ES-I3 (cell line): ENCODE measurements around the gene LIPC.

ENCODE experiments used
- H3K36me3 ChIP-seq: 2 replicates; pipeline ENCODE4 v1.6.1; 2013; ENCODE audit warnings: mild to moderate bottlenecking, low read length, control low read depth, moderate library complexity; ENCODE audit not compliant: insufficient read depth
- H3K4me1 ChIP-seq: 2 replicates; pipeline ENCODE4 v1.6.1; 2013; ENCODE audit warnings: mild to moderate bottlenecking, control low read depth, low read length; ENCODE audit not compliant: insufficient read depth
- H3K9ac ChIP-seq: 2 replicates; pipeline ENCODE4 v1.6.1; 2013; ENCODE audit warnings: low read depth, mild to moderate bottlenecking, low read length, moderate library complexity
- H3K9me3 ChIP-seq: 2 replicates; pipeline ENCODE4 v1.6.1; 2013; ENCODE audit warnings: mild to moderate bottlenecking, low read length, moderate library complexity; ENCODE audit not compliant: control insufficient read depth, insufficient read depth

The LIPC gene

DNA sequence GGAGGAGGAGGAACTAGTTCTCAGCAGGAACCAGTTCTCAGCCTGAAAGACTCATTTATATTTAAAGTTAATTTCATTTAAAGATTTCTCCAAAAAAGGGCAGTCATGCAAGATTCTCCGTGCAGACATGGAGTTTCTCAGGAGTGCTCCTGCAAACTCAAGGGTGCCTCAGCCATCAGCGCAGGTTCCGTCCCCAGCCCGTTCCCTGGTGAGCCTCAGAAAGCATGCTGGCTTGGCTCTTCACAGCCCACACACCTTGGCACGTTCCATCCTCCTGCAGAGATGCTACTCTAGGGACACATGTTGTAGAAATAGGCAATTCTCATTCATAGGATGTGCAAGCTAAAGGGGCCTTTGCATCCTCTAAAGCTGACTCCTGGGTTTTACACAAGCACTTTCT lies 123.0 kb downstream of the LIPC start:
- H3K4me1 ChIP-seq, result peaks cover 4% of the 10 kb centered on the region; the same call in 1 of the 2 replicates

DNA sequence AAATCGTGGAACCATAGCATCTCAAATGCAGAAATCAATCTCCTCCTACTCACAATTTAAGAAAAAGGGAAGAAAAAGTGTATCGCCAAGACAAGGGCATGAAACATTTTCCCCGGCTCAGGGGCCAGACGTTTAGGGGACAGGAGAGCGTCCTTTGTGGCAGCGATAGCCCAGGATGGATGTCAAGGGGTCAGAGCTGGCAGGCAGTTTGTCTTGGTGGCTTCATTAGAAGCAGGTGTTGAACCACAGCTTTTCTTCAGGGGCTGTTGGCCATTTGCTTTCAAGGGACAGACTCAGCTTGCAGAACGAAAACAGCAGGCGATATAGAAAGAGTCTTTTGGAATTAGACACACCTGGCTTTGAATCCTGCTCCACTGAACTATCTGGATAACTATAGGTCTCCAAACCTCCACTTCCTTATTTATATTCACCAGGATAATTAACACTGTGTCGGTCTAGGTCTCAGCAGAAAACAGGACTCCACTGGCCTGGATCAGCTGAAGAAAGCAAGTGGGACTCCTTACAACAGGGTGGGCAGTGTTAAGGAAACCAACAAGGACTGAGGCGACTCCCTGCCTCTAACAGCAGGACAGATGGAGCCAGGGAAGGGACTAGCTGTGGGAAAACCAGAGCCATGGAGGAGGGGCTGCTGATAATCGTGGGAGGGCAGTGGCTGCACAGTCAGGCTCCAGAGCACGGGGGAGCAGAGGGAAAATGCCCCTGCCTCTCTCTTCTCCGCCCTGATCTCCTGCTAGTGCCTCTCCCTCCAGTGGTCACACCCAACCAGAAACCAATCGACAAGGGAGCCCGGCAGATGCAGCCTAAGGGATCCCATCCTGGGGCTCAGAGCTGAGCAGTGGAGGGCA lies 123.6 kb downstream of the LIPC start:
- no peaks in the 10 kb centered on the region for H3K9me3 ChIP-seq
- H3K4me1 ChIP-seq, result peaks cover 4% of the 10 kb centered on the region; the same call in 1 of the 2 replicates
- no peak overlapping the region for H3K9ac ChIP-seq
- no peaks in the 10 kb centered on the region for H3K36me3 ChIP-seq

More for the DNA sequence above, 123.0 kb downstream of the LIPC start:
- Histone ChIP-seq H3K9ac (no peak overlapping the region), H3K36me3 (no peaks in the 10 kb centered on the region), H3K9me3 (no peaks in the 10 kb centered on the region)

DNA sequence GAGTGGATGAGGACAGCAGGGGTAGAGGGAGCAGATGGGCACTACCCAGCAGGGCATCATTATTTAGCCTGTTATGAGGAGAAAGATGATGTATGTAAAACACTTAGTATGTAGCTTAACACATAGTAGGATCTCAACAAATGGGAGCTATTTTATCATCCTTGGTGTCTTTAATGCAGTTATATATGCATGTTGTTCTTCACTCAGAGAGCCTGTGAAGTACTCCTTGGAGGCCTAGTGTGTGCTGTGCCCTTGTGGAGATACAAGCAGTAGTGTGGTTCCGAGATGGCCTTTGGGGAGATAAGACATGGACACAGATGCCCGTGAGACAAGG lies 124.2 kb downstream of the LIPC start:
- H3K9me3 ChIP-seq, result no peaks in the 10 kb centered on the region
- no peaks in the 10 kb centered on the region for H3K36me3 ChIP-seq
- H3K4me1 ChIP-seq, result peaks cover 4% of the 10 kb centered on the region; the same call in 1 of the 2 replicates
- no peak overlapping the region for H3K9ac ChIP-seq

DNA sequence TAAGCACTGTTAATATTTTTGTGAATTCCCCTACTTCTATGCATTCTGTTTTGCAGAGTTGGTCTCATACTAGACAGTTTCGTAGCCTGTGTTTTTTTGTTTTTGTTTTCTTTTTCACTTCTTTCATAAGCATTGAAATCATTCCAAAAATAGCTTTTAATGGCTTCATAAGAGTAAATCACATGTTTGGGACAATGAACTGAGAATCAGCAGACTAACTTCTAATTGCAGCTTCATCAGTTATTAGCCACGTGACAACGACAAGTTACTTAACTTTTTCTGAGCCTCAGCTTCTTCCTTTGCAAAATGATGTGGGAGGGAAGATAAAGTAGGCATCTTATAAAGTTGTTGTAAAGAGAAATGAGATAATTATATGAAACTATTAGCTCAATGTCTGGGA lies 124.8 kb downstream of the LIPC start:
- H3K9me3 ChIP-seq, result no peaks in the 10 kb centered on the region
- no peaks in the 10 kb centered on the region for H3K36me3 ChIP-seq
- H3K4me1 ChIP-seq, result peaks cover 4% of the 10 kb centered on the region; the same call in 1 of the 2 replicates
- H3K9ac ChIP-seq, result no peak overlapping the region

DNA sequence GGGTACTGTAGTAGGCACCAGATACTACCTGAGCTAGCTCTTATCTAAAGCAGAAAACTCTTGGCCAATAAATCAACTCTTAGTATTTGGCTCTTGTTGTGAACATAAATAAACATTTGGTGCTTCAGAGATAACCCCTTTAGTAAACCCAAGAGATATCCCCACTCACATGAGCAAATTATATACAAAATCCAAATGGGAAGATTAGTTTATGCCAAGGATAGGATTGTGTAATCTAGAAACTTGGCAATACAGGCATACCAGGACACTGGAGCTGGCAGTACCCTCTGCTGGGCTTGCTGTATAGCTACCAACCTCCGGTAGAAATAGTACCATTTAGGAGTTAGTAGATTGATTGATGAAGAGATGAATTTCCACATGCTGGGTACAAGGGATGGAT lies 127.0 kb downstream of the LIPC start:
- Histone ChIP-seq H3K9ac (no peak overlapping the region), H3K4me1 (no peaks in the 10 kb centered on the region), H3K9me3 (no peaks in the 10 kb centered on the region), H3K36me3 (no peaks in the 10 kb centered on the region)

DNA sequence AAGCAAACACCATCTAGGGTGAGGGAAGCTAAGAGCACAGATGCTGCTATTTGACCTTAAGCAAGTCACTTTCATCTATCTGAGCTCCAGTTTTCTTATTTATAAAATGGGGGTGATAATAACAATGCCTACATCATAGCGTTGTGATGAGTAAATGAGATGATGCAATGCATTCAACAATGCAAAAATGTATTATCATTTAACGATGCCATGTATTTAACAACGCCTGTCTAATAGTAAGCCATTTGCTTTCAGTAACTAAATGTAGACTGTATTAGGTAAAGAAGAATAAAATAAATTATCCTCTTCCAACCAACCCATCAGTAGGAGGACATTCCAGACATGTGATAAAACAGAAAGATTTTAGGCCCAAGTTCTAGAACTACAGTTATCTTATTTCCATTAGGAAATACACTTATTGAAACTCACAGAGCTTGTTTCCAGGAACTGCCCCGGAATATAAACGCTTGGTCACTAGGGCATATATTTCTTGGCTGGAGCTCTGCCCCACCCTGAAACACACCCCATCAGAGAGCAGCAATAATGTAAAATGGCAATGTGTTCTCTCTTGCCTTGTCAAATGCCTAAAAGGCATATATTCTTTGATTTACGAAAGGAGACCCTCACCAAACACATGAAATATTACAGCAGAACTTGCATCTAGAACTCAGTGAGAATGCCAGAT lies 128.3 kb downstream of the LIPC start:
- H3K4me1 ChIP-seq, result no peaks in the 10 kb centered on the region
- no peaks in the 10 kb centered on the region for H3K36me3 ChIP-seq
- no peak overlapping the region for H3K9ac ChIP-seq
- H3K9me3 ChIP-seq, result no peaks in the 10 kb centered on the region

DNA sequence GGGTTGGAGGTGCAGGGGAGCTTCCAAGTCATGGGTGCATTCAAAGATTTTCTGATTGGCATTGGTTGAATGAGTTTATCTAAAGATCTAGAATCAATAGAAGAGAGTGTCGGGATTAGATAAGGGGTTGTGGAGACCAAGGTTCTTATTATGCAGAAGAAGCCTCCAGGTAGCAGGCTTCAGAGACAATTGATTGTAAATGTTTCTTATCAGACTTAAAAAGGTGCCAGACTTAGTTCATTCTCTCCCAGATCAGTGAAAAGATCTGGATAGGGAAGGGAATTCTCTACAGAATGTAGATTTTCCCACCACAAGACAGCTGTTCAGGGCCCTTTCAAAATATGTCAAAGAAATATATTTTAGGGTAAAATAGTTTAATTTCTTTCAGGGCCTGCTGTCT lies 129.5 kb downstream of the LIPC start:
- no peaks in the 10 kb centered on the region for H3K9me3 ChIP-seq
- no peaks in the 10 kb centered on the region for H3K4me1 ChIP-seq
- H3K9ac ChIP-seq, result no peak overlapping the region
- no peaks in the 10 kb centered on the region for H3K36me3 ChIP-seq

DNA sequence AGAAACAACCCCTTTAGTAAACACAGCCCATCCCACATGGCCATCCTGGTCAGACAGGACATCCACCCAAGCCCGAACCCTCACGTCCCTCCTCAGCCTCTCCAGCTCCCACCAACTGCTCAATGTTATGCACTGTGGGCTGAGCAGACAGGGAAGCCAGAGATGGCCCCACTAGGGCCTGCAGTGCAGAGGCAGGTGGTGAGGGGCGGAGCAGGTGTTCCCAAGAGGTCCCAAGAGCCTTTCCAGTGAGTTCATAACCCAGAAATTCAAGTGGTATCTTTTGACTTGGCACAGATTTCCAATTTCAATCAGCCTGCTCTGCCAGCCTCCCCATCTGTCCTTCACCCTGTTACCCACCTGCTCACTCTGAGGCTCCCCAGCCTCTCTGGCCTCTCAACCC lies 130.3 kb downstream of the LIPC start:
- Histone ChIP-seq H3K9me3 (no peaks in the 10 kb centered on the region), H3K9ac (no peak overlapping the region), H3K4me1 (no peaks in the 10 kb centered on the region), H3K36me3 (no peaks in the 10 kb centered on the region)

DNA sequence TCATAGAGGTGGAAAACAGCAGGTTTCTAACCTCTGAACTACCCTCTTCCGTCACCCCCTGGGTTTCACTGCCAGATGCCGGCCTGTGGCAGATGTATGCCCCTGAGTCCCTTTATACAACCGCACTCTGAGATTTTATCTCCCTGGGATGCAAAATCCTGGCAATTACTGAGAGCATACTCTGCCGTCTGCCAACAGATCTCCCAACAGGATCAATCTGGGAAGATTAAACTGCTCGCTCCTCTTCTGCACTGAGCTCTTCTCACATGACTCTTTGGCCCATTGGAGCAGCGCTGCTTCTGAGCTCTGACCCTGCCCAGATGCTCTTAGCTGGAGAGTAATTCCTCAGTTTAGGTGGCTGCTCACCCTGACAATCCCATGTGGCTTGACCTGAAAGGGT lies 133.2 kb downstream of the LIPC start:
- Histone ChIP-seq H3K4me1 (no peaks in the 10 kb centered on the region), H3K36me3 (no peaks in the 10 kb centered on the region), H3K9me3 (no peaks in the 10 kb centered on the region), H3K9ac (no peak overlapping the region)

DNA sequence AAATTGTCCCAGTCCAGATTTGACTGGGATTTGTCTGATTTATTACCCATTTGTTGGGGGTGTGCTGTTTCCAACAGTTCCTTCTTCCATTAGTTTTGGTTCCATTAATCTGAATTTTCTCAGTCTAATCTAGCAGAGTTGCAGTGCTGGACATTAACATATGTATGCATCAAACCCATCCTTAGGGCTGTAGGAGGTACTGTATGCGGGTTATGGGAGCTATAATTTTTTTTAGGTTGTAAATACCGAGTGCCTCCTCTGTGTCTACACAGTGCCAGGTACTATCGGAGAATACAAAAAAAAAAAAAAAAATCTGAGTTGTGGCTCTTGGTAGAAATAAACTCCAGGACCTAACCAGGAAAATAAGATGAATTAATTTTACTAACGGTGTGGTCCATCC lies 133.8 kb downstream of the LIPC start:
- Histone ChIP-seq H3K36me3 (no peaks in the 10 kb centered on the region), H3K4me1 (no peaks in the 10 kb centered on the region)

DNA sequence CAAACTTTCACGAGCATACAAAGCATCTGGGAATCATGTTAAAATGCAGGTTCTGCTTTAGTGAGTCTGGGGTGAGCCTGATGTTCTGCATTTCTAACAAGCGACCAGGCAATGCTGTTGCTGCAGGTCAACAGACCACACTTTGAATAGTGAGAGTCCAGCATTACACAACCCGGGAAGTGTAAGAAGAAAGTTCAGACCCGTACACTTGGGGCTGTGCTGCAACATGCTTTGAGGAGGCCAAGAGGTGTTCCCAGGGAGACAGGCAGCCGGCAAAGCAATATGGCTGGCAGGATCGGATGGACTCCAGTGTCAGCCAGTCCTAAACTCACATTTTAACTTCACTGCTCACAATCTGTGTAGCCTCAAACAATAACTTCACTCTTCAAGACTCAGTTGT lies 134.2 kb downstream of the LIPC start:
- no peaks in the 10 kb centered on the region for H3K9me3 ChIP-seq
- no peaks in the 10 kb centered on the region for H3K36me3 ChIP-seq
- no peak overlapping the region for H3K9ac ChIP-seq
- H3K4me1 ChIP-seq, result no peaks in the 10 kb centered on the region

More for the DNA sequence above, 133.8 kb downstream of the LIPC start:
- H3K9ac ChIP-seq, result no peak overlapping the region
- H3K9me3 ChIP-seq, result no peaks in the 10 kb centered on the region

DNA sequence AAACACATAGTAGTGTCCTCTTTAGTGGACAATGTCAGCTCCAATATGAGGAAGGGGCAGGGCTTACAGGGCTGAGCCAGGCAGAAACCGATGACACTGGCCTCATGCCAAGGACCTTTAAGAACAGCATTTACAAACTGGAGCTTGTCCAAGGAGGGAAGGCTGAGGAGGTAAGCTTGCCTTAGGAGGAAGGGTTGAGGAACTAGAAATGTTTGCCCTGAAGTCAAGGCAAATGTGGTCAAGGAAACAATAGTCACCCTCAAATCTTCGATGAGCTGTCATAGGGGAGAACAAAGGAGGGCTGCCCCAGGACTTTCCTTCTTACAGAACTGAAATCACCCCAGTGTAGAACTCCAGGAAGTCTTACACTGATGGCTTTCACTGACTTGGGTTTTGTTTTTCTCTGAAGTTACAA lies 136.4 kb downstream of the LIPC start:
- Histone ChIP-seq H3K9ac (no peak overlapping the region), H3K4me1 (no peaks in the 10 kb centered on the region), H3K36me3 (no peaks in the 10 kb centered on the region), H3K9me3 (no peaks in the 10 kb centered on the region)

DNA sequence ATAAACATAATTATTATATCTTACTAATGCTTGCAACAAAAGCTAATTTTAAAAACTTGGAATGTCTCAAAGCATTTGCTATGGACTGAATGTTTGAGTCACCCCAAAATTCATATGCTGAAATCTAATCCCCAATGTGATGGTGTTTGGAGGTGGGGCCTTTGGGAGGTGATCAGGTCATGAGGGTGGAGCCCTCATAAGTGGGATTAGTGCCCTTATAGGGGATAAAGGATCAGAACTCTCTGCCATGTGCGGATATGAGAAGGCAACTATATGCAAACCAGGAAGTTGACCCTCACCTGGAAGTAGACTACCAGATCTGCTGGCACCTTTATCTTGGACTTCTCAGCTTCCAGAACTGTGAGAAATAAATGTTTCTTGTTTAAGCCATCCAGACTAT lies 137.7 kb downstream of the LIPC start:
- Histone ChIP-seq H3K4me1 (no peaks in the 10 kb centered on the region), H3K36me3 (no peaks in the 10 kb centered on the region), H3K9me3 (no peaks in the 10 kb centered on the region), H3K9ac (no peak overlapping the region)

DNA sequence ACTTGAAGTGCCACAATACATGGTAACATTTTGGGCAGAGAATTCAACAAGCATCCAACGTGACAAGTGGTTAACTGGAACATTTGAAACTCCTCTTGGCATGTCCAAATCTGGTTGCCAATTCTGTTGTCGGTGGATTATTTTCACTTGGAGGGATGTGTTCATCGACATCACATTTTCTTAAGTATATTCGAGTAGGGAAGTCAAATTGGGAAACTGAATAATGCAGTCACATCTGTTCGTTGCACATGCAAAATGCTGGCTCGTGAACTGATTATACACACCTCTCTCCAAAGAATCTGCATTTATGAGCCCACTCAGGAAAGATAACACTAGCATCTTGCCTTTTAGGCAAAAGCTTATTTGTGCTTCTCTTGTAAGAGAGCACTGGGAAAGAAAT lies 139.7 kb downstream of the LIPC start:
- H3K9me3 ChIP-seq, result no peaks in the 10 kb centered on the region
- no peaks in the 10 kb centered on the region for H3K4me1 ChIP-seq
- H3K9ac ChIP-seq, result no peak overlapping the region
- no peaks in the 10 kb centered on the region for H3K36me3 ChIP-seq

DNA sequence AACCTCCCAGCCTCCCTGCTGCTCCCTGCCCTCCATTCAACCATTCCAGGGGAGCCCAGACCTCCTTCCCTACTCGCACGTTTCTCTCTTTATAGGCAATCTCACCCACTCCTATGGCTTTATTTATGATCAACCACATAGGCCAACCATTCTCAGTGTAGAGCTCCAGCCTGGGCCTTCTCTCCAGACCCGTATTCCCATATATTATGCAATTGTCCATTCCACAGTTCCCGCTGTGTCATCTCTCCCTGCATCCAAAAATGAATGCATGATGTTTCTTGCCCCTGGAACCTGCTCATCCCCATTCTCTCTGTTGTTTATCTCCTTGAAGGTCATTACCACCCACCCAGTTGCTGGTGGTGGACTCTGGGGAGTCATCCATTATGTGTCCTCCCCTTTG lies 140.7 kb downstream of the LIPC start:
- Histone ChIP-seq H3K9me3 (no peaks in the 10 kb centered on the region), H3K36me3 (no peaks in the 10 kb centered on the region), H3K4me1 (no peaks in the 10 kb centered on the region), H3K9ac (no peak overlapping the region)
